HG03457 (cell line): ENCODE measurements around the gene AEBP1.

ENCODE experiments used
- ATAC-seq: cut with Tn5 transposase; IDR thresholded peaks from one replicate; pipeline ENCODE4 v1.9.1; 2021; ENCODE audit warnings: moderate number of reproducible peaks; ENCODE audit not compliant: unreplicated experiment

The AEBP1 gene

DNA sequence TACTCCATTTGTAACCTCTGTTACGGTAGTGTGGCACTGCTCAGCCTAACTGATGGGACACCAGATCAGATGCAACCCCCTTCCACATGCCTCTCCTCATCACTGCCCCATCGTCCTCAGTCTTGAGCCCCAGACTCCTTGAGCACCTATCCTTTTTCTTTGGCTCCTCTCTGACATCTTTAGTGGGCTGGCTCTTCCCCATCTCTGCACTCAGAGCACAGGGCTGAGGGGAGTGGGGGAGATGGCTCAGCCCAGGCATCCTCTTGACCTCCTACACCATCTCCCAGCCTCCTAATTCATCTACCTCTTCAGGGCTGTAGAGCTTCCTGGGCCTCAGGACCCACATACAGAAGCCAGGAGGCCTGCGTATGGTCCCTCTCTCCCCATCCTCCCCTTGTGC, 20.3 kb upstream of the AEBP1 start:
- ATAC-seq: no peak

- ATAC-seq: no peak
Observed at GRCh38 chr7:44084701-44085100, 19.4 kb upstream of the AEBP1 start.

DNA sequence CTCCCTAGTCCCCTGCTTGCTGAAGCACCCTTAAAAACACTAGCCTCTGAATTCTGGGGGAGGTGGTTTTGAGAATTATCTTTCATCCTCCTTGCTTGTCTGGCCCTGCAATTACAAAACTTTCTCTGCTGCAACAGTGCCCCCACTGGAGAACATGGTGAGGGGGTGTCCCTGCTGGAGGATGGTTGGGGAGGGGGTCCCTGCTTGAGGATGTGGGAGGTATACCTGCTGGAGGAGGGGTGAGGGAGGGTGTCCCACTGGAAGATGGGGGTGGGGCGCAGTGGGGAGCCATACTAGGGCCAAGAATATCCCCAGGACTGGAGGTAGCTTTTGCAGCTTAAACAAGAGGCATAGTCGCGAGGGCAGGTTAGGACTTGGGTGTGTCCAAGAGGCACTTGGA, 18.6 kb upstream of the AEBP1 start:
- no peak for ATAC-seq

DNA sequence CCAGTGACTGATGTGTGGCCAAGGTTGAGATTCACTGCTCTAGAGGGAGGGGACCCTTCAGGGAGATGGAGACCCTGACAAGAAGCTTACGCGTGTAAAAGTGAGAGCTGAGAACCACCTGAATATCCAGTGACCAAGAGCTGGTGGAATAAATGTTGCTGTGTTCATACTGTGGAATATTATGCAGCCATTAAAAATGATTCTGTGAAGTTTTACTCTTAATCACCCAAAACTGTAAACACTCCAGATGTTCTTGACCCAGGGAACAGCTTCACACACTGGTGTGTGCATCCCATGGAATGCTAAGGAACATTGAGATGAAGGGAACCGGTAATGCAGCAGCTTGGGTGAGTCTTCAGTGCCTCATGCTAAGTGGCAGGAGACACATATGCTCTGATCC, 17.5 kb upstream of the AEBP1 start:
- ATAC-seq: no peak

DNA sequence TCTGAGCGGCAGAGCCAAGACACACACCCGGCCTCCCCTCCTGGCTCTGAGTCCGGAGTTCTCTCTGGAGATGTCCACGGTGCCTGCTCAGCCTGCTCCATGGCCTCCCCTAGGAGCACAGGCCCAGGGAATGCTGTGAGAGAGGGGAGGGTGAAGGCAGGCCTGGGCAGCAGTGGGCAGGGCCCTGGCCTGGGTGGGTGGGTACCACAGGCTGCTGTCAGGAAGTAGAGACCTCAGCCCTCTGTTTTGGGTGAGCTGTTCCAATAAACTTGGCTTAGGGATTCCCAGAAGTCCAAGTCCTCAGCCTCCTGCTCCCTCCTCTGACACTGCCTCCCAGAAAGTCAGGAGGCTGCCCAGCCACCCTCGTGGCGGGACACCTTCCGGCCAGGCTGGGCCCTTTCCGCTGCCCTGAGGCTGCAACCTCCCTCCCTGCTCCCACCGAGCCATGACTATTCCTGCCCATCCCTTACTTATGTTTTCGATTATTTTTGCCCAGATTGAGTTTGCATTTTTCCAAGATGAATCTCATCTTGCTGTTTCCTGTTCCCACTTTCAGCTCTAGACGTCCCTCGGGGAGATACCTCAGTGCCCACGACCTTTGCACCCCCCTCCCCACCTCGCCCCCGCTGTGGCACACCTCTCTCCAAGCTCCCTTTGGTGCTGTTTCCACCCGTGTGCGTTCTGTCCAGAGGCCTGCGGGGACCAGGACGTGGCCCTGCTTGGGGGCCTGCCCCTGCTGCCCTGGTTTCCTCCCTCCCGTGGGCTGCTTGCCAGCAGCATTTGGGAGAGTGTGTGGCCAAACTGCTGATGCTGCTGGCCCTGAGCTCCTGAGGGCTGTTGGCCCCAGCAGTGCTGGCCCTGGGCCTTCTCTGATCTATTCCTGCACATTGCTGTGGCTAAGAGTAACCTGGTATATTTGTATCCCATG, 16.0 kb upstream of the AEBP1 start:
- ATAC-seq: no peak

GRCh38 chr7:44093102-44093641, 11.0 kb upstream of the AEBP1 start:
- ATAC-seq: no peak

DNA sequence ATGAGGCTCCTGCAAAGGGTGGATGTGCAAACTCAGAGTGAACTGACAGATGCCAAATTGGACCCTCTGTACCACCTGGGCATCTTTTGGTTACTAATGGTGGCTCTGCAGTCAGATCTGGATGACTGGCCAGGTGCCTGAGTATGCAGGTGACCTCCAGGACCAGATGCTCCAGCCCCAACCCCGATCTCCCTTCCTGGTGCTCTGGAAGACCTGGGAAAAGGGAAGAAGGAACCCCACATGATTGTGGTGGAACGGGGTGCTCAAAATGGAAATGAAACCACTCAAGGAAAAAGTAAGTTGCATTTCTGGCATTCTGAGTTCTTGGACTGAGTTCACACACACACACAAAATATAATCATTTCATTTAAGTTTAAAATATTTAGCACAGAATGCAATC, 9.8 kb upstream of the AEBP1 start:
- ATAC-seq: no peak

GRCh38 chr7:44094883-44095592, 9.1 kb upstream of the AEBP1 start:
- ATAC-seq: no peak

GRCh38 chr7:44095781-44096180, 8.4 kb upstream of the AEBP1 start:
- ATAC-seq: no peak

DNA sequence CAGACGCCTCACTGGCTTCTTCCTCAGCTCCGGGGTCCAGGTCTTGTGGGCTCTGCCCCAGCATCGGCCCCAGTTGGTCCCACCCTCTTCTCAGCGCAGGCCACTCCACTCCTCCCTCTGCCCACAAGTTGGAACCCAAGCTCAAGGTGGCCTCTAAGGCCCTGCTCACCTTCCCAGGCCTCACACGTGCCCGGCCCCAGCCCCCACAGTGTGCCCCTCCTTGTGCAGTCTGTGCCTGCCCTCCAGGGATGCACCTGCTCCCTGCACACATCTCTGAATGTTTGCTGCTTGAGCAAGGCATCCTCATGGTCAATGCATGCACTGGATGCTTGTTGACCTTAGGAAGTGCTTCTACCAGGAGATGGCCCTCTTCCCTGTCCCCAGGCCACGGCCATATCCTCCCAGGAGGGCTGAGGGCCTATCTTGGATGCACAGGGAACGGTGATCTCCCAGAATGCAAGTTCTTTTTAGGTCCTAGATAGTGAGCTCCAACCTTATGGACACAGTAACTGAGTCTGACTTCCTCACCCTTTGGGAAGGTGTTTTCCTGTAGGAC, 7.7 kb upstream of the AEBP1 start:
- no peak for ATAC-seq

GRCh38 chr7:44097064-44097932, 6.8 kb upstream of the AEBP1 start:
- ATAC-seq: no peak

- ATAC-seq: no peak
Observed at GRCh38 chr7:44098092-44099068, 5.8 kb upstream of the AEBP1 start.

- ATAC-seq: no peak
Observed at GRCh38 chr7:44099669-44100068, 4.5 kb upstream of the AEBP1 start.

GRCh38 chr7:44100458-44101302, 3.5 kb upstream of the AEBP1 start:
- ATAC-seq: no peak

- ATAC-seq: no peak
Observed at GRCh38 chr7:44101303-44101965, 2.7 kb upstream of the AEBP1 start.

- no peak for ATAC-seq
Observed at GRCh38 chr7:44101966-44102845, 1.9 kb upstream of the AEBP1 start.
